GM12874 (cell line): ENCODE measurements around the gene ATP5F1A.

Source experiments
- CTCF ChIP-seq: IDR thresholded peaks from 2 replicates; pipeline ENCODE4 v1.5.1; 2011; ENCODE audit warnings: low read depth, mild to moderate bottlenecking, control low read depth, low read length, moderate library complexity; ENCODE audit not compliant: insufficient read depth

Gene ATP5F1A

GRCh38 chr18:46061796-46062195 is 36.3 kb downstream of the ATP5F1A start:
- no peak for TF ChIP-seq CTCF

GRCh38 chr18:46061387-46061786 is 36.7 kb downstream of the ATP5F1A start:
- TF ChIP-seq CTCF = no peak

GRCh38 chr18:46060359-46060841 is 37.7 kb downstream of the ATP5F1A start:
- no peak for TF ChIP-seq CTCF

GRCh38 chr18:46055838-46056230 is 42.3 kb downstream of the ATP5F1A start:
- TF ChIP-seq CTCF = no peak

GRCh38 chr18:46054956-46055837 is 42.9 kb downstream of the ATP5F1A start:
- TF ChIP-seq CTCF = no peak

- TF ChIP-seq CTCF = no peak
These were observed 44.6 kb downstream of the ATP5F1A start for GRCh38 chr18:46053368-46054095.

GRCh38 chr18:46051731-46052461 is 46.2 kb downstream of the ATP5F1A start:
- no peak for TF ChIP-seq CTCF
